Stimulated activated CD8-positive, alpha-beta memory T cell treated with anti-CD3 and anti-CD28 coated beads, Interleukin-15, amount 100 ng/mL, for 24 hours (primary cell): ENCODE measurements around the gene ATP5F1D.

ENCODE experiments used
- DNase-seq: peaks from one replicate; pipeline ENCODE4 v3.0.0-alpha.2; 2020; ENCODE audit warnings: low read depth

The ATP5F1D gene

GRCh38 chr19:1248139-1248785 lies 6.7 kb downstream of the ATP5F1D start, which contains the start of gene MIDN:
MIDN (plus strand) TSS chr19:1248583; CDS start chr19:1250297, 1,714 bp downstream.
- no peak for DNase-seq

GRCh38 chr19:1248786-1249297 lies 7.3 kb downstream of the ATP5F1D start:
- DNase-seq: peak; percentile 70

GRCh38 chr19:1249298-1249989 lies 7.9 kb downstream of the ATP5F1D start:
- peak; percentile 94 for DNase-seq

- no peak for DNase-seq
Measured at GRCh38 chr19:1249990-1250436, 8.5 kb downstream of the ATP5F1D start.

- no peak for DNase-seq
Measured at GRCh38 chr19:1250437-1251260, 9.1 kb downstream of the ATP5F1D start.

GRCh38 chr19:1251330-1252220 lies 10.0 kb downstream of the ATP5F1D start:
- DNase-seq: no peak

- DNase-seq: no peak
Measured at GRCh38 chr19:1252221-1252820, 10.8 kb downstream of the ATP5F1D start.

- DNase-seq: no peak
Measured at GRCh38 chr19:1252821-1253513, 11.4 kb downstream of the ATP5F1D start.

- no peak for DNase-seq
Measured at GRCh38 chr19:1253514-1254080, 12.0 kb downstream of the ATP5F1D start.

- no peak for DNase-seq
Measured at GRCh38 chr19:1254081-1254527, 12.6 kb downstream of the ATP5F1D start.

- DNase-seq: no peak
Measured at GRCh38 chr19:1254530-1255185, 13.1 kb downstream of the ATP5F1D start.

GRCh38 chr19:1255186-1256161 lies 13.9 kb downstream of the ATP5F1D start:
- DNase-seq: no peak

- no peak for DNase-seq
Measured at GRCh38 chr19:1256646-1257474, 15.3 kb downstream of the ATP5F1D start.

GRCh38 chr19:1257475-1258162 lies 16.1 kb downstream of the ATP5F1D start:
- no peak for DNase-seq

GRCh38 chr19:1258163-1258492 lies 16.6 kb downstream of the ATP5F1D start:
- DNase-seq: no peak

GRCh38 chr19:1258707-1259205 lies 17.2 kb downstream of the ATP5F1D start:
- DNase-seq: no peak
